WTC11 (cell line): ENCODE measurements around the gene MALL. TPM values are rescaled to one million over a fixed set of nuclear protein-coding genes. Genes with fewer than 3 reads are reported as not detected.
"Not testable (repeated sequence)": the region's sequence is repeated elsewhere in the genome, so short reads cannot be mapped to it uniquely, and the experiment has no call there.

Experiments
- ATAC-seq: fragments of 200-7000 bp; cut with Tn5 transposase; 2 replicates; pipeline ENCODE4 v1.10.0; 2021; ENCODE audit warnings: mild to moderate bottlenecking, moderate library complexity
- CTCF ChIA-PET: fragments of 300-600 bp; sonication (Branson Sonifier 250); formaldehyde crosslinking; loops from one replicate; lab custom pipeline; 2021; ENCODE audit warnings: antibody characterized with exemption; lab: Charles Lee
- POLR2A ChIA-PET: fragments of 350-600 bp; sonication (Branson Sonifier 250); formaldehyde crosslinking; loops from one replicate; lab custom pipeline; 2021; ENCODE audit warnings: antibody characterized with exemption; lab: Charles Lee
- DNase-seq: peaks from one replicate; pipeline ENCODE4 v3.0.0; 2021; ENCODE audit warnings: low spot score
- H3K27ac Mint-ChIP-seq: 2 replicates; pipeline ENCODE4 v1.8.0; 2021; ENCODE audit warnings: mixed read lengths
- H3K27me3 Mint-ChIP-seq: 2 replicates; pipeline ENCODE4 v1.8.0; 2021; ENCODE audit warnings: low read depth, mild to moderate bottlenecking, moderate library complexity, mixed read lengths
- H3K36me3 Mint-ChIP-seq: 2 replicates; pipeline ENCODE4 v1.8.0; 2021; ENCODE audit warnings: mixed read lengths
- H3K4me1 Mint-ChIP-seq: 2 replicates; pipeline ENCODE4 v1.8.0; 2022; ENCODE audit warnings: mixed read lengths
- H3K4me3 Mint-ChIP-seq: 2 replicates; pipeline ENCODE4 v1.8.0; 2021; ENCODE audit warnings: mild to moderate bottlenecking, moderate library complexity, mixed read lengths
- H3K9me3 Mint-ChIP-seq: 2 replicates; pipeline ENCODE4 v1.8.0; 2021; ENCODE audit warnings: mixed read lengths
- ATF1 ChIP-seq: sonication (generic); formaldehyde crosslinking; IDR thresholded peaks from 2 replicates; pipeline ENCODE4 v1.8.1; 2023; ENCODE audit warnings: mild to moderate bottlenecking, moderate library complexity, missing genetic modification reagents
- ETV6 ChIP-seq: sonication (generic); formaldehyde crosslinking; IDR thresholded peaks from 2 replicates; pipeline ENCODE4 v1.8.1; 2022; ENCODE audit warnings: mild to moderate bottlenecking, missing genetic modification reagents
- FOXK1 ChIP-seq: sonication (generic); formaldehyde crosslinking; IDR thresholded peaks from 2 replicates; pipeline ENCODE4 v1.8.0; 2022; ENCODE audit warnings: mild to moderate bottlenecking, moderate library complexity, missing genetic modification reagents
- GTF2I ChIP-seq: fragments of 250-450 bp; sonication (Bioruptor Pico); conservative IDR thresholded peaks from 2 replicates; pipeline ENCODE4 v1.4.0; 2021; ENCODE audit warnings: mild to moderate bottlenecking
- IRF2 ChIP-seq: sonication (generic); formaldehyde crosslinking; IDR thresholded peaks from 2 replicates; pipeline ENCODE4 v1.8.0; 2022; ENCODE audit warnings: low read depth, missing genetic modification reagents, borderline replicate concordance
- KAT7 ChIP-seq: sonication (generic); formaldehyde crosslinking; IDR thresholded peaks from 2 replicates; pipeline ENCODE4 v1.8.1; 2023; ENCODE audit warnings: missing genetic modification reagents, mild to moderate bottlenecking, borderline replicate concordance
- MYBL2 ChIP-seq: sonication (generic); formaldehyde crosslinking; IDR thresholded peaks from 2 replicates; pipeline ENCODE4 v1.8.1; 2023; ENCODE audit warnings: mild to moderate bottlenecking, moderate library complexity, missing genetic modification reagents
- NFATC4 ChIP-seq: fragments of 250-450 bp; sonication (Bioruptor Pico); IDR thresholded peaks from 2 replicates; pipeline ENCODE4 v1.9.0; 2021; ENCODE audit warnings: mild to moderate bottlenecking
- NFYB ChIP-seq: sonication (generic); formaldehyde crosslinking; conservative IDR thresholded peaks from 2 replicates; pipeline ENCODE4 v1.8.0; 2022; ENCODE audit warnings: low read depth, missing genetic modification reagents
- NR1H2 ChIP-seq: sonication (generic); formaldehyde crosslinking; IDR thresholded peaks from 2 replicates; pipeline ENCODE4 v1.9.0; 2021; ENCODE audit warnings: mild to moderate bottlenecking, moderate library complexity, missing genetic modification reagents
- NR2C2 ChIP-seq: sonication (generic); formaldehyde crosslinking; IDR thresholded peaks from 2 replicates; pipeline ENCODE4 v1.8.0; 2022; ENCODE audit warnings: mild to moderate bottlenecking, missing genetic modification reagents
- RELA ChIP-seq: sonication (generic); formaldehyde crosslinking; IDR thresholded peaks from 2 replicates; pipeline ENCODE4 v1.8.1; 2022; ENCODE audit warnings: missing genetic modification reagents, mild to moderate bottlenecking, borderline replicate concordance
- SMAD3 ChIP-seq: sonication (generic); formaldehyde crosslinking; IDR thresholded peaks from 2 replicates; pipeline ENCODE4 v1.8.0; 2022; ENCODE audit warnings: missing genetic modification reagents, mild to moderate bottlenecking, borderline replicate concordance
- TEAD1 ChIP-seq: sonication (generic); formaldehyde crosslinking; IDR thresholded peaks from 2 replicates; pipeline ENCODE4 v1.8.0; 2022; ENCODE audit warnings: mild to moderate bottlenecking, missing genetic modification reagents
- ZNF138 ChIP-seq: sonication (generic); formaldehyde crosslinking; conservative IDR thresholded peaks from 2 replicates; pipeline ENCODE4 v1.8.1; 2022; ENCODE audit warnings: mild to moderate bottlenecking, moderate library complexity, missing genetic modification reagents
- total RNA-seq: library from RNA; stranded (reverse); gene quantifications from 3 replicates; pipeline ENCODE4 v1.2.3, GENCODE V29; 2021
- TF ChIP-seq, protein P1 (sequence below): sonication (generic); formaldehyde crosslinking; IDR thresholded peaks from 2 replicates; pipeline ENCODE4 v1.8.1; 2022; ENCODE audit warnings: missing genetic modification reagents, borderline replicate concordance
- TF ChIP-seq, protein P2 (sequence below): sonication (generic); formaldehyde crosslinking; IDR thresholded peaks from 2 replicates; pipeline ENCODE4 v1.8.1; 2023; ENCODE audit warnings: mild to moderate bottlenecking, missing genetic modification reagents, moderate library complexity
- TF ChIP-seq, protein P3 (sequence below): sonication (generic); formaldehyde crosslinking; IDR thresholded peaks from 2 replicates; pipeline ENCODE4 v1.8.1; 2022; ENCODE audit warnings: mild to moderate bottlenecking, moderate library complexity, missing genetic modification reagents
- TF ChIP-seq, protein P4 (sequence below): fragments of 250-450 bp; sonication (Bioruptor Pico); IDR thresholded peaks from 2 replicates; pipeline ENCODE4 v1.9.0; 2021; ENCODE audit warnings: mild to moderate bottlenecking, borderline replicate concordance

The MALL gene
- total RNA-seq, 1 experiment from 2014 or later: 3.8 TPM

DNA sequence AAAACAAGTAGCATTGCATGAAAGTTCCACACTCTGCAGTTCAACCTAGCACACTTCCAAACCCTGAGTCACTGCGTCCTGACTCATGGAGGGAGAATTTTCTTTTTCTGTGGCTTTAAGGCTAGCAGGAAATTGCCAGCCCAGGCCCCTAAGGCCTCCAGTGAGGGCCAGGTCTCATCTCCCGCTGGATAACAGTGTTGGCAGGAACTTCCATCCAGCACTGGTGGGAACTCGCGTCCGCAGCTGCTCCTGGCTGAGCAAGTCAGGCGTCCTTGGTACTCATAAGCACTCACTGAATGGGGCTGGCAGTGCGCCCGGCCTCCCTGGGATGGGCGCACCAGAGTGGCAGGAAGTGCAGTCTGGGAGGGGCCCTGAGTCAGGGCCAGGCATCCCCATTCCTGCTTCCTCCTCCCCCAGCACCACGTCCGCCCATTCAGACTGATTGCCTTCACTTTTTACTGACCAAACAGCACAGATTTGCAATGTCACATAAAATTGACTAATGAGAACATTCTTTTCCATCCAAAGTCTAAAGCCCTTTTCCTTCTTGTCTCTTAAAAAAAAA, 14.3 kb downstream of the MALL start:
- peaks cover 3% of the 10 kb centered on the region for H3K4me1 Mint-ChIP-seq
- peak; percentile 79 for ATAC-seq
- POLR2A ChIA-PET: no interaction called here
- no peak overlapping the region for H3K27ac Mint-ChIP-seq
- no peak overlapping the region for H3K4me3 Mint-ChIP-seq
- H3K9me3 Mint-ChIP-seq: peaks cover 6% of the 10 kb centered on the region
- no peaks in the 10 kb centered on the region for H3K27me3 Mint-ChIP-seq
- TF ChIP-seq KAT7 (CRISPR knock-in tag) (no peak), MYBL2 (CRISPR knock-in tag) (no peak), NFATC4 (no peak), SMAD3 (CRISPR knock-in tag) (no peak), NFYB (CRISPR knock-in tag) (no peak), ZNF138 (CRISPR knock-in tag) (no peak), ETV6 (no peak), GTF2I (CRISPR knock-in tag) (no peak), RELA (CRISPR knock-in tag) (no peak), TEAD1 (CRISPR knock-in tag) (no peak), IRF2 (CRISPR knock-in tag) (no peak), ATF1 (CRISPR knock-in tag) (no peak), NR1H2 (CRISPR knock-in tag) (no peak), NR2C2 (CRISPR knock-in tag) (no peak), FOXK1 (CRISPR knock-in tag) (no peak)
- TF ChIP-seq, protein P1, sequence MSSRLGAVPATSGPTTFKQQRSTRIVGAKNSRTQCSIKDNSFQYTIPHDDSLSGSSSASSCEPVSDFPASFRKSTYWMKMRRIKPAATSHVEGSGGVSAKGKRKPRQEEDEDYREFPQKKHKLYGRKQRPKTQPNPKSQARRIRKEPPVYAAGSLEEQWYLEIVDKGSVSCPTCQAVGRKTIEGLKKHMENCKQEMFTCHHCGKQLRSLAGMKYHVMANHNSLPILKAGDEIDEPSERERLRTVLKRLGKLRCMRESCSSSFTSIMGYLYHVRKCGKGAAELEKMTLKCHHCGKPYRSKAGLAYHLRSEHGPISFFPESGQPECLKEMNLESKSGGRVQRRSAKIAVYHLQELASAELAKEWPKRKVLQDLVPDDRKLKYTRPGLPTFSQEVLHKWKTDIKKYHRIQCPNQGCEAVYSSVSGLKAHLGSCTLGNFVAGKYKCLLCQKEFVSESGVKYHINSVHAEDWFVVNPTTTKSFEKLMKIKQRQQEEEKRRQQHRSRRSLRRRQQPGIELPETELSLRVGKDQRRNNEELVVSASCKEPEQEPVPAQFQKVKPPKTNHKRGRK (CRISPR knock-in tag): no peak
- TF ChIP-seq, protein P2, sequence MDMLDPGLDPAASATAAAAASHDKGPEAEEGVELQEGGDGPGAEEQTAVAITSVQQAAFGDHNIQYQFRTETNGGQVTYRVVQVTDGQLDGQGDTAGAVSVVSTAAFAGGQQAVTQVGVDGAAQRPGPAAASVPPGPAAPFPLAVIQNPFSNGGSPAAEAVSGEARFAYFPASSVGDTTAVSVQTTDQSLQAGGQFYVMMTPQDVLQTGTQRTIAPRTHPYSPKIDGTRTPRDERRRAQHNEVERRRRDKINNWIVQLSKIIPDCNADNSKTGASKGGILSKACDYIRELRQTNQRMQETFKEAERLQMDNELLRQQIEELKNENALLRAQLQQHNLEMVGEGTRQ: no peak
- TF ChIP-seq, protein P3, sequence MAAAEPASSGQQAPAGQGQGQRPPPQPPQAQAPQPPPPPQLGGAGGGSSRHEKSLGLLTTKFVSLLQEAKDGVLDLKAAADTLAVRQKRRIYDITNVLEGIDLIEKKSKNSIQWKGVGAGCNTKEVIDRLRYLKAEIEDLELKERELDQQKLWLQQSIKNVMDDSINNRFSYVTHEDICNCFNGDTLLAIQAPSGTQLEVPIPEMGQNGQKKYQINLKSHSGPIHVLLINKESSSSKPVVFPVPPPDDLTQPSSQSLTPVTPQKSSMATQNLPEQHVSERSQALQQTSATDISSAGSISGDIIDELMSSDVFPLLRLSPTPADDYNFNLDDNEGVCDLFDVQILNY: no peak
- TF ChIP-seq, protein P4, sequence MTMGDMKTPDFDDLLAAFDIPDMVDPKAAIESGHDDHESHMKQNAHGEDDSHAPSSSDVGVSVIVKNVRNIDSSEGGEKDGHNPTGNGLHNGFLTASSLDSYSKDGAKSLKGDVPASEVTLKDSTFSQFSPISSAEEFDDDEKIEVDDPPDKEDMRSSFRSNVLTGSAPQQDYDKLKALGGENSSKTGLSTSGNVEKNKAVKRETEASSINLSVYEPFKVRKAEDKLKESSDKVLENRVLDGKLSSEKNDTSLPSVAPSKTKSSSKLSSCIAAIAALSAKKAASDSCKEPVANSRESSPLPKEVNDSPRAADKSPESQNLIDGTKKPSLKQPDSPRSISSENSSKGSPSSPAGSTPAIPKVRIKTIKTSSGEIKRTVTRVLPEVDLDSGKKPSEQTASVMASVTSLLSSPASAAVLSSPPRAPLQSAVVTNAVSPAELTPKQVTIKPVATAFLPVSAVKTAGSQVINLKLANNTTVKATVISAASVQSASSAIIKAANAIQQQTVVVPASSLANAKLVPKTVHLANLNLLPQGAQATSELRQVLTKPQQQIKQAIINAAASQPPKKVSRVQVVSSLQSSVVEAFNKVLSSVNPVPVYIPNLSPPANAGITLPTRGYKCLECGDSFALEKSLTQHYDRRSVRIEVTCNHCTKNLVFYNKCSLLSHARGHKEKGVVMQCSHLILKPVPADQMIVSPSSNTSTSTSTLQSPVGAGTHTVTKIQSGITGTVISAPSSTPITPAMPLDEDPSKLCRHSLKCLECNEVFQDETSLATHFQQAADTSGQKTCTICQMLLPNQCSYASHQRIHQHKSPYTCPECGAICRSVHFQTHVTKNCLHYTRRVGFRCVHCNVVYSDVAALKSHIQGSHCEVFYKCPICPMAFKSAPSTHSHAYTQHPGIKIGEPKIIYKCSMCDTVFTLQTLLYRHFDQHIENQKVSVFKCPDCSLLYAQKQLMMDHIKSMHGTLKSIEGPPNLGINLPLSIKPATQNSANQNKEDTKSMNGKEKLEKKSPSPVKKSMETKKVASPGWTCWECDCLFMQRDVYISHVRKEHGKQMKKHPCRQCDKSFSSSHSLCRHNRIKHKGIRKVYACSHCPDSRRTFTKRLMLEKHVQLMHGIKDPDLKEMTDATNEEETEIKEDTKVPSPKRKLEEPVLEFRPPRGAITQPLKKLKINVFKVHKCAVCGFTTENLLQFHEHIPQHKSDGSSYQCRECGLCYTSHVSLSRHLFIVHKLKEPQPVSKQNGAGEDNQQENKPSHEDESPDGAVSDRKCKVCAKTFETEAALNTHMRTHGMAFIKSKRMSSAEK (CRISPR knock-in tag): no peak
- TF ChIP-seq, all 79 proteins: peak for 0
- no peak for DNase-seq
- H3K36me3 Mint-ChIP-seq: no peaks in the 10 kb centered on the region
- CTCF ChIA-PET: no interaction called here

DNA sequence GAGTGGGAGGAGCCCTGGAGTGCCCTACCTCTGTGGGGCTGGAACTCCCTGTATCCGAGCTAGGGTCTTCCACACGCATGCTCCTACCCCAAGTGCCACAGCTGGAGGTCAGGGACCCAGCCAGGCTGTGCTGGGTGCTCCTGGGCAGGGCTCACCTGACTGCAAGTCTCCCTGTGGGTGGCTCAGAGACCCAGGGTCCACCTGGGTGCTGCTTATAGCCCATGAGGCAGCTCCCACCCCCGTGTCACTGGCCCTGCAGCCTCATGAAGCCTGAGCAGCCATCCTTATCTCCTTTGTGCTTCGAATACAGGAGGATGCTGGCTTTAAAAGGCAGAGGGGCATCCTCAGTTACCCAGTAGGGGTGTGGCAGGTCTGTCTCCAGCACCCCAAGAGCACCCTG, 14.7 kb downstream of the MALL start:
- DNase-seq, H3K27ac Mint-ChIP-seq, CTCF ChIA-PET, ATAC-seq, H3K4me3 Mint-ChIP-seq, H3K4me1 Mint-ChIP-seq, POLR2A ChIA-PET, H3K27me3 Mint-ChIP-seq, H3K36me3 Mint-ChIP-seq, H3K9me3 Mint-ChIP-seq: not testable (repeated sequence)
